ENCODE results near the gene TRAM2.

TRAM2 gene

DNA sequence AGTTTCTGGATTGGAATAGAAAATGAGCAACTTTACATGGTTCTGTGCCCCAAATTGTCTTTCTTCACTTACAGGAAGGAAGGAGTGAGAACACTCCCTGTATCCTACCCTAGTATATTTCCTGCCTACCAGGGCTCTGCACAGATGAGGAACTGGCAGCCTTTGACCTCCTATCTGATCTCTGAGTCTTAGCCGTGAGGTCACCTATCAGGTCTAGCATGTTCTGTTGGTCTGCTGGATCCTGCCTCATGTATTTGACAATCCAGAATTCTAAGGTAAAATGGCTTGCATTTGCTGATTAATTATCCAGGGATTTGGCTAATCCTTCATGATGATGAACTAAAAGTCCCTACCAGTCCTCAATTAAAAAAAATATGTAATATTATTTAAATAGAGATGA, 35.0 kb upstream of the TRAM2 start:
- peaks cover 5% of the 10 kb centered on the region for H3K4me1 ChIP-seq (ENCODE audit: insufficient read depth, poor library complexity, severe bottlenecking)
- H3K9me3 ChIP-seq (ENCODE audit: severe bottlenecking): no peaks in the 10 kb centered on the region
- TF ChIP-seq, protein P1, sequence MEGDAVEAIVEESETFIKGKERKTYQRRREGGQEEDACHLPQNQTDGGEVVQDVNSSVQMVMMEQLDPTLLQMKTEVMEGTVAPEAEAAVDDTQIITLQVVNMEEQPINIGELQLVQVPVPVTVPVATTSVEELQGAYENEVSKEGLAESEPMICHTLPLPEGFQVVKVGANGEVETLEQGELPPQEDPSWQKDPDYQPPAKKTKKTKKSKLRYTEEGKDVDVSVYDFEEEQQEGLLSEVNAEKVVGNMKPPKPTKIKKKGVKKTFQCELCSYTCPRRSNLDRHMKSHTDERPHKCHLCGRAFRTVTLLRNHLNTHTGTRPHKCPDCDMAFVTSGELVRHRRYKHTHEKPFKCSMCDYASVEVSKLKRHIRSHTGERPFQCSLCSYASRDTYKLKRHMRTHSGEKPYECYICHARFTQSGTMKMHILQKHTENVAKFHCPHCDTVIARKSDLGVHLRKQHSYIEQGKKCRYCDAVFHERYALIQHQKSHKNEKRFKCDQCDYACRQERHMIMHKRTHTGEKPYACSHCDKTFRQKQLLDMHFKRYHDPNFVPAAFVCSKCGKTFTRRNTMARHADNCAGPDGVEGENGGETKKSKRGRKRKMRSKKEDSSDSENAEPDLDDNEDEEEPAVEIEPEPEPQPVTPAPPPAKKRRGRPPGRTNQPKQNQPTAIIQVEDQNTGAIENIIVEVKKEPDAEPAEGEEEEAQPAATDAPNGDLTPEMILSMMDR (IDR thresholded peaks at IDR 0.05; ENCODE audit: poor library complexity, severe bottlenecking): no peak
- no peaks in the 10 kb centered on the region for H3K27me3 ChIP-seq (ENCODE audit: insufficient read depth, poor library complexity, severe bottlenecking)
- no peak for DNase-seq (ENCODE audit: low spot score)
- no peak overlapping the region for H3K4me3 ChIP-seq (ENCODE audit: severe bottlenecking)
- ATAC-seq (ENCODE audit: low read depth): no peak
- H3K36me3 ChIP-seq (ENCODE audit: low read depth): no peaks in the 10 kb centered on the region
- no peak overlapping the region for H3K27ac ChIP-seq (ENCODE audit: poor library complexity, severe bottlenecking)

DNA sequence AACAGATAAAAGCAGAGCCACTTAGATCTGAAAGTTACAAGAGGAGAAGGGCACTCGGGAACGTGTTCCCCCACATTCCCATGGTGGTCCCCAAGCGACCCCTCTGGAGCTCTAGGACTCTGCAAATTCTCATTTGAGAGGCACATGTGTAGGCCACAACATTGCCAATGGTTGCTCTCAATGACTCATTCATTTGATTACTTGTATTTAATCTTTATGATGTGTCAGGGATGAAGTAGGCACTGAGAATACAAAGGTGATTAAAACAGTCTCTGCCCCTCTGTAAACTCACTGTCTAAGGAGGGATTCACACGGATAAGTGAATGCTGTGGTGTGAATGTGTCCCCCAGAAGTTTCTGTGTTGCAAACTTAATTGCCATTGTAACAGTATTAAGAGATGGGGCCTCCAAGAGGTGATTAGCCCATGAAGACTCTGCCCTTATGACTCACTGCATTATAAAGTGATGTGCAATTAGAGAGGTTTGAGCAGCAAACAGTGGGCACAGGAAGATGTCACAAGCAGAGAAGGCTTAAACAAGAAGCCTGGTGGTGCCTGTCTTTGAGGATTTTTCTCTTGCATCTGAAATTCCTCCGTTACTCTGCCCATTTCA, 34.0 kb upstream of the TRAM2 start:
- H3K27ac ChIP-seq (ENCODE audit: poor library complexity, severe bottlenecking): no peak overlapping the region
- ATAC-seq (ENCODE audit: low read depth): peak; percentile 86
- TF ChIP-seq, protein P1 (IDR thresholded peaks at IDR 0.05; ENCODE audit: poor library complexity, severe bottlenecking): no peak
- H3K9me3 ChIP-seq (ENCODE audit: severe bottlenecking): no peaks in the 10 kb centered on the region
- peaks cover 5% of the 10 kb centered on the region for H3K4me1 ChIP-seq (ENCODE audit: insufficient read depth, poor library complexity, severe bottlenecking)
- H3K27me3 ChIP-seq (ENCODE audit: insufficient read depth, poor library complexity, severe bottlenecking): no peaks in the 10 kb centered on the region
- DNase-seq (ENCODE audit: low spot score): no peak
- no peak overlapping the region for H3K4me3 ChIP-seq (ENCODE audit: severe bottlenecking)
- H3K36me3 ChIP-seq (ENCODE audit: low read depth): no peaks in the 10 kb centered on the region

GRCh38 chr6:52610011-52610410, 33.2 kb upstream of the TRAM2 start:
- TF ChIP-seq, protein P1 (IDR thresholded peaks at IDR 0.05; ENCODE audit: poor library complexity, severe bottlenecking): no peak
- Histone ChIP-seq H3K27me3 (ENCODE audit: insufficient read depth, poor library complexity, severe bottlenecking) (no peaks in the 10 kb centered on the region), H3K36me3 (ENCODE audit: low read depth) (no peaks in the 10 kb centered on the region), H3K4me3 (ENCODE audit: severe bottlenecking) (no peak overlapping the region), H3K4me1 (ENCODE audit: insufficient read depth, poor library complexity, severe bottlenecking) (peaks cover 5% of the 10 kb centered on the region), H3K9me3 (ENCODE audit: severe bottlenecking) (no peaks in the 10 kb centered on the region), H3K27ac (ENCODE audit: poor library complexity, severe bottlenecking) (no peak overlapping the region)
- no peak for DNase-seq (ENCODE audit: low spot score)
- ATAC-seq (ENCODE audit: low read depth): no peak

GRCh38 chr6:52605610-52606185, 28.8 kb upstream of the TRAM2 start:
- DNase-seq (ENCODE audit: low spot score) (no peak), ATAC-seq (ENCODE audit: low read depth) (no peak)
- no peak overlapping the region for H3K4me3 ChIP-seq (ENCODE audit: severe bottlenecking)
- peaks cover 2% of the 10 kb centered on the region for H3K4me1 ChIP-seq (ENCODE audit: insufficient read depth, poor library complexity, severe bottlenecking)
- no peaks in the 10 kb centered on the region for H3K9me3 ChIP-seq (ENCODE audit: severe bottlenecking)
- TF ChIP-seq, protein P1 (IDR thresholded peaks at IDR 0.05; ENCODE audit: poor library complexity, severe bottlenecking): no peak
- no peaks in the 10 kb centered on the region for H3K36me3 ChIP-seq (ENCODE audit: low read depth)
- H3K27ac ChIP-seq (ENCODE audit: poor library complexity, severe bottlenecking): no peak overlapping the region
- no peaks in the 10 kb centered on the region for H3K27me3 ChIP-seq (ENCODE audit: insufficient read depth, poor library complexity, severe bottlenecking)

Measured in RWPE2 (cell line).